NCI-H1436 (cell line): ENCODE measurements around the gene FOXP3.

Experiments
- DNase-seq: peaks from one replicate; lab custom pipeline; 2025; lab: John Stamatoyannopoulos, UW

FOXP3 gene

GRCh38 chrX:49214996-49215526 lies 49.4 kb downstream of the FOXP3 start:
- no peak for DNase-seq

DNA sequence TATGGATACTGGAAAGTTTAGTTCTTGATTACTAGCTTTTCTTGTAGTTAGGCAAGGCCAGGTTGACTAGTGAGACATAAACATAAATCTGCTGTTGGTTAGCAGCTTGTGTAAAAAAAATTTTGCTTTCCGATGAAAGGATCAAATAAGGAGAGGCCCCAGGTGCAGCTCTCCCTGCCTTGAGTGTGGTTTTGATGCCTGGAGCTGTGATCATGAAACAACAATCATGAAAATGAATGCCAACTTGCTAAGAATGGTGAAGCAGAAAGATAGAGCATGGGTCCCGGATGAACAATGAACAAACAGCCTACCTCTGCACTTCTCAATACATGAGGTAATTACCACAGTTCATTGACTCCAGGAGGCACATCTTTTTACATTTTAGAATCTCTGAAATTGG lies 50.1 kb downstream of the FOXP3 start:
- no peak for DNase-seq

GRCh38 chrX:49212861-49213260 lies 51.6 kb downstream of the FOXP3 start:
- DNase-seq, result no peak

DNA sequence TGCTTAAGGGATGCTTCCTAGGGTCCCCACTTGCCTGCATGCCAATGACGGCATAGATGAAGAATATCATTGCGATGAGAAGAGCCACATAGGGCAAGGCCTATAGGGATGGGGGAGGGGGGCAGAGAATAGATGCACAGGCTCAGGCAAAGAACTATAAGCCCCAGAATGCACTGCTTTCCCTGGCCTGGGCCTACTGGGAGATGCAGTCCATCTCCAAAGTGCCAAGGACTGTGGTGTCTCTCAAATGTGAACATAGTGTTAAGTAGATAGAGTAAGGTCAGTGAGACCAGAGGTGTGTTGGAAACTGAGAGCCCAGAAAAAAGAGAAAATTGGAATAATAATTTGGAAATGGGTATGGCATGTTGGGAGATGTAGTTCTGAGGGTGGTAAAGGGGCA lies 52.3 kb downstream of the FOXP3 start:
- DNase-seq, result no peak

DNA sequence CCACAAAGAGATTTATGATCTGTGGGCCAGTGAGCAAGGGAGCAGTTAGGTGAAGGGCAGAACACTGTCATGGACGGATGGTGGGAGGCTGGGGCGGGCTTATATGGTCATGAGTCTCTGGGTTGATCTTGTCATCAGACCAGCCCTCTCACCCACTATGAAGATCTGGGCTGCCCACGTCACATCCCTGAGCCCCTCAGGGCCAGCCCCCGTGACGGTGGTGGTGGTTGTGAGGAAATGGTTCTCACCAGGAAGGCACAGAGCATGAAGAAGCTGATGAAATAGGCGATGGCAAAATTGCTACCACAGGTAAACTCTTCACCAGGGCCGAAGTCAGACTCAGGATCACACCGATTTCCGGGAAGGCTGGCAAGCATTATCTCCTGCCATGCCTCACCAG lies 53.4 kb downstream of the FOXP3 start:
- no peak for DNase-seq

DNA sequence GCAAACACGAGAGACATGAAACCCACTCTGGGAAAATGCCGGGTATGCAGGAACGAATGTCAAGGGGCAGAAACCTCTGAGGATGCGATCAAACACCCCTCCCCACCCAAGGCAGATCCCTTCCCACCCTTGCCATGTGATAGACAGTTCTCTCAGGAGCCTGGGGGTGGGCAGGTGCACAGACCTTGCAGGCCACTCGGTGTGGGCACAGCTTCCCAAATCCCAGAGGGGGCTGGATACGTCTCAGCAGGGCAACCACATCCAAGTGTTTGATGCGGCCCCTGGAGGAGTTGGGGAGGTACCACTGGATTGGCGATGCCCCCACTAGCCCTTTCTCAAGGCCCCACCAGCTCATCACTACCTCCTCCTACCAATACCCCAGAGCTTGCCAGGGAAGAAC lies 54.1 kb downstream of the FOXP3 start:
- DNase-seq, result no peak

- no peak for DNase-seq
These were observed 54.9 kb downstream of the FOXP3 start for GRCh38 chrX:49209434-49210251.

GRCh38 chrX:49208399-49208798 lies 56.1 kb downstream of the FOXP3 start:
- DNase-seq, result no peak

GRCh38 chrX:49206543-49206942 lies 58.0 kb downstream of the FOXP3 start:
- no peak for DNase-seq

- DNase-seq, result no peak
These were observed 59.1 kb downstream of the FOXP3 start for GRCh38 chrX:49205443-49205842.

GRCh38 chrX:49204709-49205108 lies 59.8 kb downstream of the FOXP3 start:
- no peak for DNase-seq

DNA sequence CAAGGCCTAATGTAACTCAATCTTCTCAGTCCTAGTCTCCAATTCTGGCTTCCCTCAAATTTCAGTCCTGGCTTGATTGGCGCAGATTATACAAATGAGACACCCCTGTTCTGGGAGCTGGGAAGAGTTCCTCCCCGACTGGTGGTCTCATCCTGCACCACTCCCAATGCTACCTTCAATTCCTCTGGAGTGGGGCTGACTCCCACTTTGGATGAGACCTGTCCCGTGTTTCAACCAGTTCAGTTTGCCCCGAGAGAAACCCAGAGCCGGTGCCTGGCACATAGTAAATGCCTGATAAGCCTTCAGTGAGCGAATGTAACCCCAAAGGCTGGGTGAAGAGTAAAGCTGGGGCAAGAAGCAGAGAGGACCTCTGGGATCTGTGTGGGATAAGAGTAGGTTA lies 60.5 kb downstream of the FOXP3 start:
- DNase-seq, result no peak

DNA sequence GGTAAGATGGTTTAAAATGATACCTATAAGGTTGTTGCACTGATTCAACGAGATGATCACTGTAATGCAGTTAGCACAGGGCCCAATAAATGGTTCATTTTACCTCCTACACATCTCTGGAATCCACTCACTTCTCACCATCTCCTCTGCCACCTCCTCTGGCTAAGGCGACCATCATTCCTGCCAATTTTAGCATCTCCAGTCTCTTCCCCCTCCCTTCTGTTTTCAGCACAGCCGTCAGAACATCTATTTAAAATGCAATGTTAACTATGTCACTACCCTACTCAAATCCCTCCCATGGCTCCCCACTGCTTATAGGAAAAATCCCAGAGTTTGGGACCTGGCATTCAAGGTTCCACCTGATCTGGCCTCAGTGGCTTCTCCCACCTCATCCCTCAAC lies 61.0 kb downstream of the FOXP3 start:
- no peak for DNase-seq

DNA sequence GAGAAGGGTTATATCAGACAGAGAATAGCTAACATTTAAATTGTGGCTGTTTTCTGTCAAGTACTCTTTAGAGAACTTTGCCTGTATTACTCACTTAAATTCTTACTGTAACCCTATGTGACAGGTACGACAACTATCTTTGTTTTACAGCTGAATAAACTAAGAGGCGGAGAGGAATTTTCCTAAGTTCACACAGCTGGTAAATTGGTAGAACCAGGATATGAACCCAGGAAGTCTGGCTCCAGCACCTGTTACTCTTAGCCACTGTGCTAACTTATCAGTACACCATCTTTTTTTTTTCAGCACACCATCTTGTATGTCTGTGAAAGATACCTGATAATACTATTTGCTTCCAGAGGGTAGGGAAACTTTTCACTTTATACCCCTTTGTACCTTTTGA lies 62.5 kb downstream of the FOXP3 start:
- no peak for DNase-seq
